ENCODE results near the gene RFPL1. TPM values are rescaled to one million over a fixed set of nuclear protein-coding genes. Genes with fewer than 3 reads are reported as not detected.

Gene RFPL1
- total and polyA plus RNA-seq, 8 donors: not detected

DNA sequence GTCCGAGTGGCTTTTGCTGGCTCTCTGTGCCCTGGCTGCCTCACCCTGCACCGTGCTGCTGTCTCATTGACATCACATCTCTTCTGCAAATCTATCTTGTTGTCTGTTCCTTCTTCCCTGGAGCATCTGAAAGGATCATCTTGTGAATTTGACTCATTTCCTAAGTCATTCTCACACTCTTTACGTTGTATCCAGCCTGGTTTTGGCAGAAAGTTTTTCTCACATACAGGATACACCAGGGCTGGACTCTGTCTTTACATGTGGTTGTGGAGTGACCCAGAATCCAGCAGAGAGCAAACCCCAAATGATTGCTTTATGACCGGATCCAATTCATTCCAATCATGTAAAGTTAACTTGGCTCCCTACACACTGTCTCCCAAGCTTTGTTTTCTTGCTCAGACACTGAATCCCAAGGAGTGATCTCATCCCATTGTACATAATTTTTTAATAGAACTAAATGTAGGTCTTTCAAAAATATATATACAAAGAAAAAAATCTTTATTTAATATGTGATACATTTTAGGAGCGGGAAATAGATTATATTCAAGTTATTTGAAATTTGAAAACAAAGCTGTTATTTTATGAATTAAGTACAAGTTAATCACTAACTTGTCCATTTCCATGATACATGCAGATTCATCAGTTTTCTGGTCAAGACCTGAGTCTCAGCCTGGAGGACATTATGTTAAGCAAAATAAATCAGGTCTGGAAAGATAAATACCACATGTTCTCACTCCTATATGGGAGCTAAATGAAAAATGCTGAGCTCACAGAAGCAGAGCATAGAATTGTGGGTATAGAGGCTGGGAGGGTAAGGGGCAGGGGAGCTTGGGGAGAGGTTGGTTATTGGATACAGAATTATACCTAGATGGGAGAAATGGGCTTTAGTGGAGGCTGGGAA lies 2.9 kb upstream of the RFPL1 start:
- Histone ChIP-seq H3K27ac (no peak overlapping the region), H3K4me1 (no peaks in the 10 kb centered on the region), H3K9me3 (no peaks in the 10 kb centered on the region), H3K36me3 (no peaks in the 10 kb centered on the region), H3K27me3 (peaks cover 0 to 30% (median 4%) of the 10 kb centered on the region in 3 donors), H3K4me3 (no peak overlapping the region)
- 60 to 71% (median 64%) methylated on average over 5 of the region's 5 CpGs for WGBS, 5 donors
- peak in 1 of 2 donors; percentile 23 for DNase-seq
- intact Hi-C loops (cut with DNase I; ENCODE audit: low total_unique reads): no loop called here
- TF ChIP-seq POLR2AphosphoS5 (IDR thresholded peaks at IDR 0.05) (no peak), CTCF (IDR thresholded peaks at IDR 0.05) (no peak), POLR2A (IDR thresholded peaks at IDR 0.05) (no peak), EP300 (IDR thresholded peaks at IDR 0.05) (no peak)

DNA sequence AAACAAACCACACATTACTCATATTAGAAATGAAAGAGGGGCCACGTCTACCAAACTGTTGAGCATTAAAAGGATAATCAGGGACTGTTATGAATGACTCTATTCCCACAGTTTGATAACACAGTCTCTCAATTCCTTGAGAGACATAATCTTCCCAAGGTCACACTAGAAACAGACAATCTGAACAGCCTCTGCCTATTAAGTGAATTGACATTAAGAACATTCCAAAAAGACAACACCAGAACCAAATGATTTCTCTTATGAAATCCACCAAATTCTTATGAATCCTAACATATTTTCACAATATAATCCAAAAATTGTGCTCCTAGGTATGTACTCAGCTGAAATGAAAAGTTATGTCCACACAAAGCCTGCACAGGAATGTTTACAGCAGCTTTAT lies 4.6 kb downstream of the RFPL1 start:
- TF ChIP-seq EP300 (IDR thresholded peaks at IDR 0.05): no peak
- no peak for TF ChIP-seq CTCF (IDR thresholded peaks at IDR 0.05)
- no peak for TF ChIP-seq POLR2AphosphoS5 (IDR thresholded peaks at IDR 0.05)
- no peak for TF ChIP-seq POLR2A (IDR thresholded peaks at IDR 0.05)
- H3K27ac ChIP-seq: no peak overlapping the region
- no peaks in the 10 kb centered on the region for H3K4me1 ChIP-seq
- no peak for DNase-seq
- no peak overlapping the region for H3K4me3 ChIP-seq
- no peaks in the 10 kb centered on the region for H3K9me3 ChIP-seq
- 13 to 27% (median 22%) methylated on average over 1 of the region's 1 CpG for WGBS, 5 donors
- no peaks in the 10 kb centered on the region for H3K36me3 ChIP-seq
- intact Hi-C loops (cut with DNase I; ENCODE audit: low total_unique reads): no loop called here
- H3K27me3 ChIP-seq: peaks cover 0 to 20% (median 0%) of the 10 kb centered on the region in 3 donors

DNA sequence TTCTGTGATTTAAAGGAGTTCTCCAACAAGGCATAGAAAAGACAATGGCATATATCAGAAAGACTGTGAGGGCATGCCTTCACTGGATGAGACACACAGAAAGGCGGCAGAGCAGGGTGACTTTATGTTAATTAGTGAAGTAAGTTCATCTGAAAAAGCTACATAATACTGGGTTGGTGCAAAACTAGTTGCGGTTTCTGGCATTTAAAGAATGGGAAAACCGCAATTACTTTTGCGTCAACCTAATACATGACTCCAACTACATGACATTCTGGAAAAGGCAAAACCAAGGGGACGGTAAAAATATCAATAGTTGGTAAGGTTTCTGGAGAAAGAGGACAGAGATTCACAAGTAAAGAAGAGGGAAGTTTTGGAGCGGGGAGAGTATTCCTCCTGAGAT lies 5.1 kb downstream of the RFPL1 start:
- Histone ChIP-seq H3K4me1 (no peaks in the 10 kb centered on the region), H3K4me3 (no peak overlapping the region), H3K27ac (no peak overlapping the region), H3K36me3 (no peaks in the 10 kb centered on the region), H3K27me3 (peaks cover 0 to 20% (median 0%) of the 10 kb centered on the region in 3 donors), H3K9me3 (no peaks in the 10 kb centered on the region)
- TF ChIP-seq EP300 (IDR thresholded peaks at IDR 0.05) (no peak), CTCF (IDR thresholded peaks at IDR 0.05) (no peak), POLR2AphosphoS5 (IDR thresholded peaks at IDR 0.05) (no peak), POLR2A (IDR thresholded peaks at IDR 0.05) (no peak)
- 70 to 80% (median 78%) methylated on average over 6 of the region's 6 CpGs for WGBS, 5 donors
- intact Hi-C loops (cut with DNase I; ENCODE audit: low total_unique reads): no loop called here
- DNase-seq: no peak

GRCh38 chr22:29443861-29444792 lies 5.7 kb downstream of the RFPL1 start:
- no peaks in the 10 kb centered on the region for H3K36me3 ChIP-seq
- DNase-seq: no peak
- no peaks in the 10 kb centered on the region for H3K9me3 ChIP-seq
- intact Hi-C loops (cut with DNase I; ENCODE audit: low total_unique reads): no loop called here
- H3K4me1 ChIP-seq: no peaks in the 10 kb centered on the region
- TF ChIP-seq CTCF (IDR thresholded peaks at IDR 0.05) (no peak), POLR2A (IDR thresholded peaks at IDR 0.05) (no peak)
- H3K4me3 ChIP-seq: no peak overlapping the region
- no peak overlapping the region for H3K27ac ChIP-seq
- peaks cover 0 to 20% (median 0%) of the 10 kb centered on the region in 3 donors for H3K27me3 ChIP-seq
- WGBS, 5 donors: 52 to 62% (median 59%) methylated on average over 14 of the region's 14 CpGs

Data from stomach (tissue), 9 donors.